Right ventricle myocardium inferior (tissue), 1 donor: ENCODE results near the gene RASGRP4. TPM values are rescaled to one million over a fixed set of nuclear protein-coding genes. Genes with fewer than 3 reads are reported as not detected.
"Not testable (repeated sequence)": the region's sequence is repeated elsewhere in the genome, so short reads cannot be mapped to it uniquely, and the experiment has no call there.

Experiments used
- ATAC-seq: fragments of 200-7000 bp; cut with Tn5 transposase; one replicate; pipeline ENCODE4 v1.9.1; 2020; ENCODE audit warnings: mild to moderate bottlenecking, moderate library complexity
- DNase-seq: peaks from one replicate; pipeline ENCODE4 v3.0.0; 2021; ENCODE audit errors: missing footprints
- intact Hi-C: fragments of 100-400 bp; cut with DNase I; formaldehyde crosslinking; loops from one replicate; pipeline ENCODE4 v1.11.0; 2022
- long read RNA-seq: library from polyadenylated mRNA; unstranded; transcript quantifications from one replicate; pipeline ENCODE4 v2.0.0, GENCODE V29; 2021
- total RNA-seq: library from RNA; stranded (reverse); fragmentation: NEBNext Ultra II Directional; extraction: Animal tissue kit (Norgen Biotek cat#: 25700); gene quantifications from one replicate; pipeline ENCODE4 v1.2.1, GENCODE V29; 2021
- donor health status: DM: no; HTN: yes; CAD: no; lungs with severe emphysema.

The RASGRP4 gene, protein sequence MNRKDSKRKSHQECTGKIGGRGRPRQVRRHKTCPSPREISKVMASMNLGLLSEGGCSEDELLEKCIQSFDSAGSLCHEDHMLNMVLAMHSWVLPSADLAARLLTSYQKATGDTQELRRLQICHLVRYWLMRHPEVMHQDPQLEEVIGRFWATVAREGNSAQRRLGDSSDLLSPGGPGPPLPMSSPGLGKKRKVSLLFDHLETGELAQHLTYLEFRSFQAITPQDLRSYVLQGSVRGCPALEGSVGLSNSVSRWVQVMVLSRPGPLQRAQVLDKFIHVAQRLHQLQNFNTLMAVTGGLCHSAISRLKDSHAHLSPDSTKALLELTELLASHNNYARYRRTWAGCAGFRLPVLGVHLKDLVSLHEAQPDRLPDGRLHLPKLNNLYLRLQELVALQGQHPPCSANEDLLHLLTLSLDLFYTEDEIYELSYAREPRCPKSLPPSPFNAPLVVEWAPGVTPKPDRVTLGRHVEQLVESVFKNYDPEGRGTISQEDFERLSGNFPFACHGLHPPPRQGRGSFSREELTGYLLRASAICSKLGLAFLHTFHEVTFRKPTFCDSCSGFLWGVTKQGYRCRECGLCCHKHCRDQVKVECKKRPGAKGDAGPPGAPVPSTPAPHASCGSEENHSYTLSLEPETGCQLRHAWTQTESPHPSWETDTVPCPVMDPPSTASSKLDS
- 1.7 TPM for total RNA-seq
- long read RNA-seq, partial matches to known transcripts = 2 of 2 reads
- long read RNA-seq, other reads (novel, unspliced or antisense) = 0 of 2 reads

- intact Hi-C loops = no loop called here
- peak; percentile 59 for ATAC-seq
- peak; percentile 85 for DNase-seq
Measured at GRCh38 chr19:38425810-38426466, at the start of gene RASGRP4. Gene RASGRP4, minus strand, starts transcription at chr19:38426219. Its CDS starts 128 bp downstream, at chr19:38426091.

- intact Hi-C loops = no loop called here
- ATAC-seq (no peak), DNase-seq (no peak)
Measured at GRCh38 chr19:38475176-38475575, 49.2 kb upstream of the RASGRP4 start.

DNA sequence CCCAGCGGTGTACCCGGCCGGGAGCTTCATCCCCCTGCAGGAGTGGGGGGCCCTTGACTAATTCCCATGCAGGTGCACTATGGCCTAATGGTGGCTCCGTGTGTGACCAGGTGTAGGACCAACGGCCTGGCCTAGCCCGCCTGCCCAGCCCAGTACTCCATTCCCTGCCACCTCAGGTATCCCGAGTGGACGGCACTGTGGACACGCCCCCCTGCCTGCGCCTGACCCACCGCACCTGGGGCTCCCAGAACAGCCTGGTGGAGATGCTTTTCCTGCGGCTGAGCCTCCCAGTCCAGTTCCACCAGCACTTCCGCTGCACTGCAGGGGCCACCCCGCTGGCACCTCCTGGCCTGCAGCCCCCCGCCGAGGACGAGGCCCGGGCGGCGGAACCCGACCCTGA lies 47.2 kb upstream of the RASGRP4 start:
- DNase-seq (no peak), ATAC-seq (no peak)

DNA sequence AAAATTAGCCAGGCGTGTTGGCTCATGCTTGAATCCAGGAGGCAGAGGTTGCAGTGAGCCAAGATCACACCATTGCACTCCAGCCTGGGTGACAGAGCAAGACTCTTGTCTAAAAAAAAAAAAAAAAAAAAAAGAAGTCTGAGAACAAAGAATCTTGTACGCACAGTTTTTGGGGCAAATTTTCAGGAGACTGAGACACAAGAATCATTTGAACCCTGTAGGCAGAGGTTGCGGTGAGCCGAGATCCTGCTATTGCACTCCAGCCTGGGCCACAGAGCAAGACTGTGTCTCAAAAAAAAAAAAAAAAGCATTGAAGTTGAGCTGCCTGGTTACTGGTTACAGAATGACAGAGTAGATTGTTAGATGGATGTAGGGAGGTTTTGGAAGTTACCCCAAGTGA lies 46.7 kb upstream of the RASGRP4 start:
- DNase-seq, intact Hi-C loops, ATAC-seq: not testable (repeated sequence)

More for the DNA sequence above, 47.2 kb upstream of the RASGRP4 start:
- intact Hi-C loops = no loop called here

- intact Hi-C loops = no loop called here
- DNase-seq (no peak), ATAC-seq (no peak)
Measured at GRCh38 chr19:38470788-38471480, 44.9 kb upstream of the RASGRP4 start.

- intact Hi-C loops = no loop called here
- DNase-seq = no peak
- ATAC-seq = no peak
Measured at GRCh38 chr19:38469151-38469550, 43.1 kb upstream of the RASGRP4 start.

GRCh38 chr19:38467541-38468525 lies 41.8 kb upstream of the RASGRP4 start:
- intact Hi-C loops = no loop called here
- ATAC-seq (no peak), DNase-seq (no peak)

GRCh38 chr19:38466050-38466449 lies 40.0 kb upstream of the RASGRP4 start:
- ATAC-seq = no peak
- intact Hi-C loops = no loop called here
- DNase-seq = no peak

DNA sequence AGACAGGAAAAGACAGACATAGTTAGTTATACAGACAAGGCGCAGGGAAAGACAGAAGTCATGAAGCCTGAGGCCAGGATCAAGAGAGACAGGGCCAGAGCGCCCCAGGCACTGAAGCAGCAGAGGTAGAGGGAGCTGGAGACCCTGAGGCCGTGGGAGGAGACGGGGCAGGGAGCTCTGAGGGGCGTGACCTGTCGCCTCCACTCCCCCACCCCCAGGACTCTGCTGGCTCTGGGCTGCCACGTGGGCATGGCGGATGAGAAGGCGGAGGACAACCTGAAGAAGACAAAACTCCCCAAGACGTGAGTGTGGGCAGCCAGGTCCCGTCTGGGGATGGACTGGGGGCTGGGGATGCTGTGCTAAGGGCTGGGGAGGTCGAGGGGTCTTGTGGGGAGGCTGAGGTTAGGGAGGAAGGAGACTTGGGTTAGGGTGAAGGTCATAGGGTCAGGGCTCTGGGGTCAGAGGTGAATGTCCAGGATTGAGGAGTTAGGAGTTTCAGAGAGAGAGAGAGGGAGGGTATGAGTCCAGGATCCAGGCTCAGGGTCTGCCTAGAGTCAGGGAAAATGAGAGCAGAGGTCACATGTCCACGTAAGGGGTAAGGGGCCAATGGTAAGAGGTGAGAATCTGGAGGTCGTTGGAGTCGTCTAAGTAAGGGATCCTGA lies 38.5 kb upstream of the RASGRP4 start:
- ATAC-seq (peak; percentile 20), DNase-seq (no peak)
- intact Hi-C loops = no loop called here

GRCh38 chr19:38463365-38463764 lies 37.3 kb upstream of the RASGRP4 start:
- intact Hi-C loops = no loop called here
- DNase-seq = no peak
- ATAC-seq = no peak

DNA sequence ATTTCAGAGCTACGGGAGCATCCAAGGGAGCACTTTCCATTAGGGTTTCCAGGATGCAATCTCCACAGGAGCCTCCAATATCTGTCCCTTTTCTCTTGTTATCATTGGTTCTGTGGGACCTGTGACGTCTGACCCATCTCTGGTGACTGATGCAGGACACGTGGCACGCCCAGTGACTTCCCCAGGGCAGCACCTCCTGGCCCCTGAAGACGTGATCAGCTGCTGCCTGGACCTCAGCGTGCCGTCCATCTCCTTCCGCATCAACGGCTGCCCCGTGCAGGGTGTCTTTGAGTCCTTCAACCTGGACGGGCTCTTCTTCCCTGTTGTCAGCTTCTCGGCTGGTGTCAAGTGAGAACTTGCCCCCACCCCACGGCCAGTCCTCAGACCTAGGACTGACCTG lies 33.0 kb upstream of the RASGRP4 start:
- DNase-seq (no peak), ATAC-seq (no peak)
- intact Hi-C loops = no loop called here

- DNase-seq = no peak
- intact Hi-C loops = no loop called here
- ATAC-seq = no peak
Measured at GRCh38 chr19:38457690-38458405, 31.8 kb upstream of the RASGRP4 start.

- DNase-seq (no peak), ATAC-seq (no peak)
- intact Hi-C loops = no loop called here
Measured at GRCh38 chr19:38457202-38457601, 31.2 kb upstream of the RASGRP4 start.

DNA sequence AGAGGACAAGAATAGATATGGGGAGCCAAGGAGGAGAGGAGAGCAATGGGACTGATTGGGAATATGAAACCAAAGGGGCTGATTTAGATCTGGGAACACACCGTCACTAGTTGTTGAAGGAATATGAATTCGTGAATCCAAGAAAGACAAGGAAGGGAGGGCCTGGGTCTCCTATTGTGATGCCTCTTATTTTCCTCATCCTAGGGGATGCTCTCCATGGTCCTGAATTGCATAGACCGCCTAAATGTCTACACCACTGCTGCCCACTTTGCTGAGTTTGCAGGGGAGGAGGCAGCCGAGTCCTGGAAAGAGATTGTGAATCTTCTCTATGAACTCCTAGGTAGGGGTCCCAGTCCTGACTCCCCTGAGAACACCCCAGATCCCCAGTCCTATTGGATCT lies 29.0 kb upstream of the RASGRP4 start:
- DNase-seq (no peak), ATAC-seq (no peak)
- intact Hi-C loops = no loop called here

GRCh38 chr19:38453596-38453995 lies 27.6 kb upstream of the RASGRP4 start:
- DNase-seq = no peak
- ATAC-seq = no peak
- intact Hi-C loops = no loop called here

DNA sequence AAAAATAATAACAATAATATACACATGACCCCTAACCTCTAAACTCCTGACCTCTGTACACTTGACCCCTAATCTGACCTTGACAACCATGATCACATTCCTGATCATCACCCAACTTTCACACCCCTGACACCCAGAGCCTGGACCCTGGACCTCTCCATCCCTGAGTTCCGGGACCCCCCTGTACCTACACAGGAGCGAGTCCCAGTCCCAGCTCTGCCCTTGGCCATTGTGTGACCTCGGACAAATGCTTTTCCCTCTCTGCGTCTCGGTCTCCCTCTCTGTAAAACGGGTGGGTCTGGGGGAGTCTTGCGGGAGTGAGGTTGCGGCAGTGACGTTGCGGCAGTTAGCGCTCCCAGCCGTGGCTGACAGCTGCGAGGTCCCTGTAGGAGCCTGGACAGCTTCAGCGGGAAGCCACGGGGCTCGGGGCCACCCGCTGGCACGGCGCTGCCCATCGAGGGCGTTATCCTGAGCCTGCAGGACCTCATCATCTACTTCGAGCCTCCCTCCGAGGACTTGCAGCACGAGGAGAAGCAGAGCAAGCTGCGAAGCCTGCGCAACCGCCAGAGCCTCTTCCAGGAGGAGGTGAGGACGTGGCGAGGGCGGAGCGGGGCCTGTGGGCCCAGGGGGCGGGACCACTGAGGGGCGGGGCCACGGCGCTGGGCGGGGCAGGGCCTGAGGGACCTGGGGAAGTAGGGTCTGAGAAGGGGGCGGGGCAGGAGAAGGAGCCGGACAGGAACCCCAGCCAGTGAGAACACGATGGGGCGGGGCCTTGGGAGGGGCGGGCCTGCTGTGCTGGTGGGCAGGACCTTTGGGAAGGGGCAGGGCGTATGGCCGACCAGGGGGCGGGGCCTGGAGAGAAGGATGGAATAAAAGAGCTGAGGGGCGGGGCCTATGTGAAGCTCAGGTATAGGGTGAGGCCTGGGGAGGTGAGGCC lies 26.7 kb upstream of the RASGRP4 start:
- ATAC-seq (no peak), DNase-seq (no peak)
- intact Hi-C loops = no loop called here
